GM19193 (cell line): Measurements from ENCODE around the gene UPP1.

Experiments
- POLR2A ChIP-seq: IDR thresholded peaks from 4 replicates; pipeline ENCODE4 v1.6.1; 2011; ENCODE audit not compliant: insufficient read depth, insufficient read length; ENCODE audit errors: extremely low read depth

UPP1 gene

GRCh38 chr7:48105045-48105444, 16.0 kb downstream of the UPP1 start:
- no peak for TF ChIP-seq POLR2A

GRCh38 chr7:48106906-48107659, 18.0 kb downstream of the UPP1 start:
- no peak for TF ChIP-seq POLR2A

DNA sequence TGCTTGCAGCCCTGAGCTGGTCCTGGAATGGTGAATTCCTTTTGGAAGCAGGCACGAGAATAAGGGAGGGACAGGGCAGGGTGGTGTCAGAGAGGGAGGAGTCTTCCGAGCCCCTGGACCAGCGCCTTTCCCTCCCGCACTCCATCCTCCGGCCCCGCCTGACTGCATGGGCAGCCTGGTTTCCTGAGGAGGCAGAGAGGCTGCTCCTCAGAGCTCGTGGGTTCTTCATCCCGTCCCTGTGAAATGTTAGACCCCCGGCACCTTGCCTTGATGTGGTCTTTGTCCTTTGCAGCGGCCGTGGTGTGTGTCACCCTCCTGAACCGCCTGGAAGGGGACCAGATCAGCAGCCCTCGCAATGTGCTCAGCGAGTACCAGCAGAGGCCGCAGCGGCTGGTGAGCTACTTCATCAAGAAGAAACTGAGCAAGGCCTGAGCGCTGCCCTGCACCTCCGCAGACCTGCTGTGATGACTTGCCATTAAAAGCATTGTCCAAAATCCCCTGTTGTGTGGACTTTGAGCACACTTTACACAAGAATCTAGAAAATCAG, 18.9 kb downstream of the UPP1 start:
- no peak for TF ChIP-seq POLR2A

DNA sequence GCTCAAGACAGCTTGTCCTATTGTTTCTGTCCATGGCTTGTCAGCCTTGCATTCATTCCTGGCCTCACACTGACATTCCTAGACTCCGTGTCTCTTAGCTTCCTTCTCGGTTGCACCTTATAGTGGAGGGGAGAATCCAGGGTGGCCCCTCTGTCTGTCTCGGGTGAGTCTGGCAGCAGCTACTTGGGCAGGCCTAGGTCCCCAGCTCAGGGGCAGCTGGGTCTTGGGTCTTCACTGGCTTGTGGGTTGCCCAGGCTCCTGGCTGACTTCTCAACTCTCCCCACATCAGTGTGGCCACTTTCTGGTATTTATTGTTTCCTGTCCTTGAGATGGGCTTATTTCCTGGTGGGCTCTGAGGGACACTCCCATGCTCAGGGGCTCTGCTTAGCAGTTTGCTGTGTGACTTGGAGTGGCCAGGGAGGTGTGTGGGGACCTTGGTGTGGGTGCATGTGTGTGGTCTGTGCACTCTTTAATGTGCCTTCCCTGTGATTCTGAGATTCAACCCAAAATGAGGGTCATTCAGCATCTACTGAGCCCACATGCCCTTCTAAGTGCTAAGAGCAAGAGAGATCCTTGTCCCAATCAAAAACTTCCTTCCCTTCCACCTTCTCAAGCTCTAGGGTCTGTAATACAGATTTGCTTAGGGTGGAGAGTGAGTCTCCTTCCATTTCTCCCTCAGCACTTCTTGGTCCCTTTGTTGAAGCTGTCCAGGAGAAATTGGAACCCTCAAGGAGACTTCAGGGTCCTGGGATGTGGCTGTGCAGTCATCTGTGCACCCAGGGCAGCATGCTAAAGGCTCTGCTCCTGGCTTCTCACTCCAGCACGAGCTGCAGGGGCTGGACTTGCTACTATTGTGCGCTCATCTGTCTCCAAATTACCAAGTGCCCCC, 20.1 kb downstream of the UPP1 start:
- no peak for TF ChIP-seq POLR2A

- TF ChIP-seq POLR2A: no peak
These were observed 21.0 kb downstream of the UPP1 start for GRCh38 chr7:48109848-48110663.

GRCh38 chr7:48110868-48111267, 21.8 kb downstream of the UPP1 start:
- no peak for TF ChIP-seq POLR2A

- no peak for TF ChIP-seq POLR2A
These were observed 22.5 kb downstream of the UPP1 start for GRCh38 chr7:48111596-48111995.

GRCh38 chr7:48112401-48113165, 23.5 kb downstream of the UPP1 start:
- TF ChIP-seq POLR2A: no peak

DNA sequence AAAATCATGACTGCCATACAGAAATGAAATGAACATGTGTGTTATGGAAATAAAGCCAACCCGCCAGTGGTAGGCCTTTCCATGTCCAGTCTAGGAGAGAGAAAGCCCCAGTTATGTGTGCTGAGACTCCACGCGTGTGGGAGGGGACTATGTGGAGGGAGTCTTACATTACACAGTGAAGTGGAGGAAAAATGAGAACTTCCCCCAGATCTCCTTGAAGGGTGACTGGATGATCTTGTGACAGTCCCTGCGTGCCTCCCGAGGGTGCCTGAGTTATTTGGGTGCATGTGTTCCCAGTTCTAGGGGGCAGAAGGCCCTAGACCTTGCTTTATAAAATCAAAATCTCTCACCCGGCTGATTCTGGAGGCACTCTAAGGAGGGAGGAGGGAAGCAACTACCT, 24.2 kb downstream of the UPP1 start:
- TF ChIP-seq POLR2A: no peak

- no peak for TF ChIP-seq POLR2A
These were observed 25.1 kb downstream of the UPP1 start for GRCh38 chr7:48114115-48114514.

DNA sequence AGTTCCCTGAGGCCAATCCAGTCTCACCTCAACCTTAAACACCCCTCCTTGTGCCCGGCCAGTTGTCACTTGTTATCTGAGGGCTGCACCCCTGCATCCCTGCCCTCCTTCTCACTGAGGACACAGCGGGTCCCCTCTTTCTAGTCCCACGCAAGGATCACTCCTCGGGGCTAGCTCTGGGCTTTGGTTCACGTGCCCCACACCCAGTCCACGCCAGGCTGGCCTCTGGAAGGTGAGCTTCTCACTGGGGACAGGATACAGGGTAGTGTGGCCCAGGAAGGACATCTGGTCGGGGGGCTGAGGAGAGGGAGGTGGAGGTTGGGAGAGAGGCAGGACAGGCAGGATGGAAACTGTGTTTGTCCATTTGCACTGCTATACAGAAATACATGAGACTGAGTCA, 25.5 kb downstream of the UPP1 start:
- no peak for TF ChIP-seq POLR2A

DNA sequence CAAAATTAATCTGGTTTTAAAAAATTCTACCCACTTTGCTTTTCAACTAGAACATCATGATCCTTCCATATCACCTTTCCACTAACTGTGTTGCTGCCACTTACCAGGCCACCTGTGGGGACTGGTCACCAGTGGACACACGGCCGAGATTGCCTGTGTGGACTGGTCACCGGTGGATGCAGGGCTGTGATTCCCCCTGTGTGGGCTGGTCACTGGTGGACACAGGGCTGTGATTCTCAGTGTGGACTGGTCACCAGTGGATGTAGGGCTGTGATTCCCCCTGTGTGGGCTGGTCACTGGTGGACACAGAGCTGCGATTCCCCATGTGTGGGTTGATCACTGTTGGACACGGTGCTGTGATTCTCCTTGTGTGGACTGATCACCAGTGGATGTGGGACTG, 27.0 kb downstream of the UPP1 start:
- no peak for TF ChIP-seq POLR2A

DNA sequence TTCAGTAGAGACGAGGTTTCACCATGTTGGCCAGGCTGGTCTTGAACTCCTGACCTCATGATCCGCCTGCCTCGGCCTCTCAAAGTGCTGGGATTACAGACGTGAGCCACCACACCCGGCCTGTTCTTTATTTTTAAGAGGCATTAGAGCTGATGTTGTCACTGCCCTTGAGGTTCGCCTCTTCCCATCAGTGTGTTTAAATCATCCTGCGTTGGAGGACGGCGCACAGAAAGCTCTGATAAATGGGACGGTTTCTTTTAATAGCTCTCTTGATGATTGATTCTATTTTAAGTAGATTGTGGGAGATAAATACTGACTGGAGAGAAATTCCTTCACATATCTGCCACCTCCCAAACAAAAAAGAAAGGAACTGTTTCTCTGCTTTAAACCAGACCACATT, 29.0 kb downstream of the UPP1 start:
- no peak for TF ChIP-seq POLR2A

- no peak for TF ChIP-seq POLR2A
These were observed 37.0 kb downstream of the UPP1 start for GRCh38 chr7:48126037-48126436.
